ENCODE measurements around the gene PTPRU.

- TF ChIP-seq POLR2A (IDR thresholded peaks at IDR 0.05) (no peak), POLR2AphosphoS5 (IDR thresholded peaks at IDR 0.05) (no peak)
These were observed 81.7 kb downstream of the PTPRU start for GRCh38 chr1:29317916-29318530.

All from suprapubic skin (tissue), 4 donors.